ENCODE measurements around the gene ADH5.
"Not testable (repeated sequence)": the region's sequence is repeated elsewhere in the genome, so short reads cannot be mapped to it uniquely, and the experiment has no call there.

ADH5 gene

GRCh38 chr4:99082192-99082591, 6.4 kb downstream of the ADH5 start:
- DNase-seq, result no peak

GRCh38 chr4:99080869-99081268, 7.7 kb downstream of the ADH5 start:
- not testable (repeated sequence) for DNase-seq

- no peak for DNase-seq
Observed at GRCh38 chr4:99079625-99080295, 8.8 kb downstream of the ADH5 start.

GRCh38 chr4:99078931-99079624, 9.5 kb downstream of the ADH5 start:
- no peak for DNase-seq

GRCh38 chr4:99078336-99078735, 10.3 kb downstream of the ADH5 start:
- no peak for DNase-seq

GRCh38 chr4:99077177-99077576, 11.4 kb downstream of the ADH5 start:
- no peak for DNase-seq

- no peak for DNase-seq
Observed at GRCh38 chr4:99076292-99076976, 12.2 kb downstream of the ADH5 start.

GRCh38 chr4:99074816-99075215, 13.8 kb downstream of the ADH5 start:
- no peak for DNase-seq

- no peak for DNase-seq
Observed at GRCh38 chr4:99071159-99071558, 17.4 kb downstream of the ADH5 start.

- no peak for DNase-seq
Observed at GRCh38 chr4:99067617-99068016, 21.0 kb downstream of the ADH5 start.

GRCh38 chr4:99065521-99065920, 23.1 kb downstream of the ADH5 start:
- DNase-seq, result not testable (repeated sequence)

- DNase-seq, result no peak
Observed at GRCh38 chr4:99062120-99062519, 26.5 kb downstream of the ADH5 start.

- no peak for DNase-seq
Observed at GRCh38 chr4:99061048-99061700, 27.4 kb downstream of the ADH5 start.

- DNase-seq, result no peak
Observed at GRCh38 chr4:99059550-99059949, 29.0 kb downstream of the ADH5 start.

- DNase-seq, result no peak
Observed at GRCh38 chr4:99058228-99058627, 30.4 kb downstream of the ADH5 start.

- DNase-seq, result no peak
Observed at GRCh38 chr4:99054428-99054994, 34.1 kb downstream of the ADH5 start.

- no peak for DNase-seq
Observed at GRCh38 chr4:99052902-99053301, 35.7 kb downstream of the ADH5 start.

- DNase-seq, result no peak
Observed at GRCh38 chr4:99047710-99048109, 40.9 kb downstream of the ADH5 start.

GRCh38 chr4:99043346-99043745, 45.2 kb downstream of the ADH5 start:
- no peak for DNase-seq

- no peak for DNase-seq
Observed at GRCh38 chr4:99038213-99038612, 50.4 kb downstream of the ADH5 start.

- no peak for DNase-seq
Observed at GRCh38 chr4:99033956-99034355, 54.6 kb downstream of the ADH5 start.

- no peak for DNase-seq
Observed at GRCh38 chr4:99029852-99030251, 58.7 kb downstream of the ADH5 start.

- DNase-seq, result no peak
Observed at GRCh38 chr4:99029018-99029735, 59.4 kb downstream of the ADH5 start.
